ENCODE measurements around the gene SNAPC4.

GRCh38 chr9:136380381-136380780 lies 19.6 kb downstream of the SNAPC4 start:
- TF ChIP-seq, protein P1, sequence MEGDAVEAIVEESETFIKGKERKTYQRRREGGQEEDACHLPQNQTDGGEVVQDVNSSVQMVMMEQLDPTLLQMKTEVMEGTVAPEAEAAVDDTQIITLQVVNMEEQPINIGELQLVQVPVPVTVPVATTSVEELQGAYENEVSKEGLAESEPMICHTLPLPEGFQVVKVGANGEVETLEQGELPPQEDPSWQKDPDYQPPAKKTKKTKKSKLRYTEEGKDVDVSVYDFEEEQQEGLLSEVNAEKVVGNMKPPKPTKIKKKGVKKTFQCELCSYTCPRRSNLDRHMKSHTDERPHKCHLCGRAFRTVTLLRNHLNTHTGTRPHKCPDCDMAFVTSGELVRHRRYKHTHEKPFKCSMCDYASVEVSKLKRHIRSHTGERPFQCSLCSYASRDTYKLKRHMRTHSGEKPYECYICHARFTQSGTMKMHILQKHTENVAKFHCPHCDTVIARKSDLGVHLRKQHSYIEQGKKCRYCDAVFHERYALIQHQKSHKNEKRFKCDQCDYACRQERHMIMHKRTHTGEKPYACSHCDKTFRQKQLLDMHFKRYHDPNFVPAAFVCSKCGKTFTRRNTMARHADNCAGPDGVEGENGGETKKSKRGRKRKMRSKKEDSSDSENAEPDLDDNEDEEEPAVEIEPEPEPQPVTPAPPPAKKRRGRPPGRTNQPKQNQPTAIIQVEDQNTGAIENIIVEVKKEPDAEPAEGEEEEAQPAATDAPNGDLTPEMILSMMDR (IDR thresholded peaks at IDR 0.05; ENCODE audit: poor library complexity) = no peak
- TF ChIP-seq EZH2 (IDR thresholded peaks at IDR 0.05; ENCODE audit: borderline replicate concordance) = no peak

Measured in hepatocyte (in vitro differentiated cells).